ENCODE measurements around the gene P3H1.
"Not testable (repeated sequence)": the region's sequence is repeated elsewhere in the genome, so short reads cannot be mapped to it uniquely, and the experiment has no call there.

The P3H1 gene, protein sequence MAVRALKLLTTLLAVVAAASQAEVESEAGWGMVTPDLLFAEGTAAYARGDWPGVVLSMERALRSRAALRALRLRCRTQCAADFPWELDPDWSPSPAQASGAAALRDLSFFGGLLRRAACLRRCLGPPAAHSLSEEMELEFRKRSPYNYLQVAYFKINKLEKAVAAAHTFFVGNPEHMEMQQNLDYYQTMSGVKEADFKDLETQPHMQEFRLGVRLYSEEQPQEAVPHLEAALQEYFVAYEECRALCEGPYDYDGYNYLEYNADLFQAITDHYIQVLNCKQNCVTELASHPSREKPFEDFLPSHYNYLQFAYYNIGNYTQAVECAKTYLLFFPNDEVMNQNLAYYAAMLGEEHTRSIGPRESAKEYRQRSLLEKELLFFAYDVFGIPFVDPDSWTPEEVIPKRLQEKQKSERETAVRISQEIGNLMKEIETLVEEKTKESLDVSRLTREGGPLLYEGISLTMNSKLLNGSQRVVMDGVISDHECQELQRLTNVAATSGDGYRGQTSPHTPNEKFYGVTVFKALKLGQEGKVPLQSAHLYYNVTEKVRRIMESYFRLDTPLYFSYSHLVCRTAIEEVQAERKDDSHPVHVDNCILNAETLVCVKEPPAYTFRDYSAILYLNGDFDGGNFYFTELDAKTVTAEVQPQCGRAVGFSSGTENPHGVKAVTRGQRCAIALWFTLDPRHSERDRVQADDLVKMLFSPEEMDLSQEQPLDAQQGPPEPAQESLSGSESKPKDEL

DNA sequence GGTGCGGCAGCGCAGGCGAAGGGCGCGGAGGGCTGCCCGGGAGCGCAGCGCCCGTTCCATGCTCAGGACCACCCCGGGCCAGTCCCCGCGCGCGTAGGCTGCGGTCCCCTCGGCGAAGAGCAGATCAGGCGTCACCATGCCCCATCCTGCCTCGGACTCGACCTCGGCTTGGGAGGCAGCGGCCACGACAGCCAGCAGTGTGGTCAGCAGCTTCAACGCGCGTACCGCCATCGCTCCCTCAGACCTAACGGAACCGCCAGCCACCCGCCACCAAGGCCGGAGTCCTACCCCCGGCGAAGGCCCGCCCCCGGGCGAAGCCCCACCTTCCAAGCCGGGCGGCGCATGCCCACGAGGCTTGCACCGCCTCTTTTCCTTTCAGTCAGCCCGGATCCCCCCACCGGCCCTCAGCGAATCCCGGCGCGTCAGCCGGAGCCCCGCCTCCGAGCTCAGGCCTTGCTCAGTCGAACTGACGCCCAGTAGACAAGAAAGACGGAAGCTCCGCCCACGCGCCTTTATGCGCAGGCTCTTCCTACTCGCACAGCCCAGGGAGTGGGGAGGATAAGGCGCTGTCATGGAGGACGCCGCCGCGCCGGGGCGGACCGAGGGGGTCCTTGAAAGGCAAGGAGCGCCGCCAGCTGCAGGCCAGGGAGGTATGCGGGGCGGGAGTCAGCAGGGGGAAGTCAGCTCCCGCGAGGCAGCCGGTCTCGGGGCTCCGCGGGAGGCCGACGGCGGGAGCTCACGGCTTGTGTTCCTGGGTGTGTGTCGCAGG is at the start of gene P3H1, which contains the start of gene C1orf50:
Gene P3H1, minus strand, starts transcription at position 288 of the 769 bp plus-strand sequence. Its CDS starts 57 bp downstream, at position 231.
Gene C1orf50, plus strand, starts transcription at position 509 of the 769 bp plus-strand sequence. Its CDS starts 63 bp downstream, at position 572.
- DNase-seq (ENCODE audit: low spot score) = peak; percentile 100

DNA sequence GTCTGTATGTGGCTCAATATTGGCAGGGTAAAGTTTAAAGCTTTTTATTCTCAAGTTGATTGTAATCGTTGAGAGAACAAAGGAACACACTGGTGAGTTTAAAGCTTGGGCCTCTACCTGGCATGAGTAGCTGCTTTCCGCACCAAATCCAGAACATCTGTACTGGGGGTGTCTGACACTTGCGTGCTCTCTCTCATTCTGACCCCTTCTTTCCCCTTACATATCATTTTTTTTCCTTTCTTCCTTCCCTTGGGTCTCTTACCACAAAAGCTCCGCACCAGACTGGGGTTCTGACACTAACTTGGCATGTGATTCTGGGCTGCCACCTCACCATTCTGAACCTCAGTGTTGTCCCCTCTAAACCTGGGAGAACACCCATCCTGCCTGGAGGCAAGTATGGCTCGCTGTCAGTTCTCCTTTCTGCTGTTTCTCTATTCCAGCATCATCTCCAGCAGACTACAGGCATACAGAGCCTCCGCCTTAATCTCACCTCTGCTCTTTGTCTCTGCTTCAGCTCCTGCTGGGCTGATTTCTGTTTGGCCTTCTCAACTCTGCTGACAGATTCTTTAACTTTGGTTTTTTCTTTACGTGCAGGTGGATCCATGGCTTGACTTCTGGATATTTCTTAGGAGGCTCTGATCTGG is 49.2 kb upstream of the P3H1 start:
- peak; percentile 1 for DNase-seq (ENCODE audit: low spot score)

DNA sequence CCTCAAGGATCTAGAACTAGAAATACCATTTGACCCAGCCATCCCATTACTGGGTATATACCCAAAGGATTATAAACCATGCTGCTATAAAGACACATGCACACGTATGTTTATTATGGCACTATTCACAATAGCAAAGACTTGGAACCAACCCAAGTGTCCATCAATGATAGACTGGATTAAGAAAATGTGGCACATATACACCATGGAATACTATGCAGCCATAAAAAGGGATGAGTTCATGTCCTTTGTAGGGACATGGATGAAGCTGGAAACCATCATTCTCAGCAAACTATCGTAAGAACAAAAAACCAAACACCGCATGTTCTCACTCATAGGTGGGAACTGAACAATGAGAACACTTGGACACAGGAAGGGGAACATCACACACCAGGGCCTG is 48.0 kb upstream of the P3H1 start:
- not testable (repeated sequence) for DNase-seq (ENCODE audit: low spot score)

DNA sequence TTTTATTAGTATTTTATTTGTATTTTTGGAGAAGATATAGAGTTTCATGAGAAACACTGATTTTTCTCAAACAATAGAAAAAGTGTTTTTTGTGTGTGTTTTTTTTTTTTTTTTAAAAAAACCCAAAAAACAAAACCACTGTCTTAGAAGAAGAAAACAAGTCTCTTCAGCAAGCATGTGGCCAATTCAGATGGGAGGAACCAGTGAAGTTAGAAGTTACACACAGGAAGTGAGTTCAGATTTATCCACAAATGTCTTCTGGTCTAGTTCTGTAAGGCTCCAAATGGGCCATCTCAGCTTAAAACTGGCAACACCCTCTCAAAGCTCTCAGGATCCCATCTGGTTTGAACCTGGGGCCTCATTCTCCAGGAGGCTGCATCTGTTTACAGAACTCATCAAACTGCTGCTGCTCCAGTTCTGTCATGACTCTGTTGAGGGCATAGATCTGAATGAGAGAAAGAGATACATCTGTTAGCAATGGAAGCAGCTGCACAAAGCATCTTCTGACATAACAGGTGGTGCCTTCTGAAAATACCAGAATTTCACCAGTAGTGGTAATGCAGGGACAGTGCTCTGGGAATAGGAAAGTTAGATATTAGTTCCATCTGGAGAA is 40.3 kb upstream of the P3H1 start:
- DNase-seq (ENCODE audit: low spot score) = no peak

DNA sequence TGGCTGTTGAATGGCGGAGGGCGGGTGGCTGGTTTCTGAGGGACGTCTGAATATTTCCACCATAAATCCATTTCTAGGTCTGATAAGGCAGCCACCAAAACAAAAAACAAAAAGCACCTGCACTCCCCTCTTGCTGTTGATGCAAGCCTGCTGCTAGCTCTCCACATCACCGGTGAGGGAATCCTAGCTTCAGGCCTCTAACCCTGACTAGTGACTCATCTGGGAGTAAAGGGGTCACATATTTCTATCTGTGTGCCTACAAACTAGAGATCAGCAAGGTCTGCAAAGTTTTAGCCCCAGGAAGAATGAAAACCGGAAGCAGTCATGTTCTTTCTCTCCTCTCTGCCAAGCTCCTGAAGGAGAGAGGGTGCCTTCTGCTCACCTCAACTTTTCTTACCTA is 39.8 kb upstream of the P3H1 start:
- no peak for DNase-seq (ENCODE audit: low spot score)

DNA sequence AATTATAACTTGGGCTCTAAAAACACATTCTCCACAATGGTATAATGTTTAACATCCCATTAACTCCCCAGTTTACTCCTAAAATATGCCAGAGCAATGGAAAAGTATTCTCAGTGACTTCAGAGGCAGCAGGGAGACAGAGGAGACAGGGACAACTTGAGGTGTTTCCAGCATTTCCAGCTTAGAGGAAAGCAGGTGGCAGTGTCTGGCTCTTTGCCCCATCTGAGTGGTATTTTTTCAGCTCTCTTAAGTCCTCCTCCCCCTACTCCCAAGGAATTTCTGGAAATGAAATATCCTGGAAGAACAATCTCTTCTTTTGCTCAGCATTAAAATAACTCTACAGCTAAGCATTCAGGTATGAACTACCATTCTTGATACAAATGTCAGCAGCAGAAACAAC is 39.3 kb upstream of the P3H1 start:
- no peak for DNase-seq (ENCODE audit: low spot score)

DNA sequence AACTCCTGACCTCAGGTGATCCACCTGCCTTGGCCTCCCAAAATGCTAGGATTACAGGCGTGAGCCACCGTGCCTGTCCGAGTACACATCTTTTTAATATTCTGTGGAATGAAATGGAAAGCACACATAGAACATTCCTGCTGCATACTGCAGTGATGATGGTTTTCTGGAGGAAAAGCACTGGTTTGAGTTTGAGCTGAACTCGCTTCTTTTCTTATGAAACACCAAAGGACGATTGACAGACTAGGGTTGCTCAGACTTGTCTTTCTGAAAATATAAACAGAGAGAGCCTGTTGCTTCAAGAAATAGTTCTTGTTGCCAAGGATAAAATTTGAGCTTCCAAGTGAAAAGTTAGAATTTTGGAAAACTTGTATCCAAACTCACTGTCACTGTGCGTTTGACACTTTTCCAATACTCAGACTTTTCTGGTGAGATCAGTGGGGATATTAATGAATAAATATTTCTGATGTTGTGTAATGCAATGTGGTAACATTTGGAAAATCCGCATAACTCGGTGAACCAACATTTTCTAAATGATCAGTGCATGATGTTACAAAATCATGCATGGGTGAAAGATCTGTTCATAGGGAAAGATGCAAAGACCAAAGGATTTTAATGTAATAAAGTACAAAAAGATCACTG is 35.1 kb upstream of the P3H1 start:
- no peak for DNase-seq (ENCODE audit: low spot score)

DNA sequence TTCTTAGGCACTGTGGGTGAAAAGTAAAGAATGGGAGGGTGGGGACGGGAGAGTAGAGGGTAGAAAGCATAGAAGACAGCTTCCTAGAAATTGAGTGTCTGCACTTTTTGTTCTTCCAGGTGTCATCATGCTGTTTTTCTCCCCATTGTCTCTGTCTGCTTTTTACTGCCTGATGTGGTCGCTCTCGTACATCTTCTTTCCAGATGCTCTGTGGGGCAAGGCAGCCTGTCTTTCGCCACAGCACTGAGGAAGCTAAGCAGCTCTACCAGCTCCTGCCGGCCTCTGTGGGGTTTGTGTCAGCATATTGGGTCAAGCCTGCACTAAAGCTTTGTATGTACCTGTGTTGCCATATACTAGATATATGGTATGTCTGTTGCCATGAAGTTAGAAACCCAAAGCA is 31.2 kb upstream of the P3H1 start:
- no peak for DNase-seq (ENCODE audit: low spot score)

DNA sequence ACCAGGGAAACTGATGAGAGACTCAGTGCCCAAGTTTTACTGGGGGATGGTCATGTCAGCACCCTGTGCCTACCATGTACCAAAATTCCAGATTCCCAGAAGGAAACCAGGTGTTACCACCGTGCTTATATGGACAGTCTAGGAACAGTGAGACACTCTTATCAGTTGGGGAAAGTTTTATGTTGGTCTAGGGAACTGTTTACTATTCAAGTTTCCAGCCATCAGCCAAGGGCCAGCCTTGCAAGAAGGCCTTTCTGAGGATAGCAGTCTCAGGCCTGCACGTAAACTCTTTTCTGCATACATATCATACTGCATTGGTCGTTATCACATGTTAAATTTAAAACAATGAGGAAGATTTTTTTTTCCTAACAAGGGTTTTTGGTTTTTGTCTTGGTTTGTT is 30.6 kb upstream of the P3H1 start:
- no peak for DNase-seq (ENCODE audit: low spot score)

DNA sequence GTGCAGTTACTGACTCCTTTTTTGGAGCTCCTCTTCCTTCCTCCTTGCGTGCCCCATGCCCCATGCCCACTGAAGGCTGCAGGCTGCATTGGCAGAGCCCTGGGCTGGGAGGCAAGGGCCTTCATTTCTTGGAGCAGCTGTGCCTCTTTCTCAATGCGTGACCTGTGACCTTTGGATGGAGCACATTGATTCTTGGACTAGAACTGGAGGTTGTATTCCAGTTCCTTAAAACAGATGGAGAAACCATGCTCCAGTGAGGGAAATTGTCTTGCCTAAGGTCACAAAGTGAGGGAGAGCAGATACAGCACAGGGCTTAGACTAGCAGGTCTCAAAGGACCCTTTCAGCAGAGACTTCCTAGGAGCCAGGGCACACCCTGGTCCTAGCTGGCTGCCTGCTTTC is 27.0 kb upstream of the P3H1 start:
- DNase-seq (ENCODE audit: low spot score) = no peak

DNA sequence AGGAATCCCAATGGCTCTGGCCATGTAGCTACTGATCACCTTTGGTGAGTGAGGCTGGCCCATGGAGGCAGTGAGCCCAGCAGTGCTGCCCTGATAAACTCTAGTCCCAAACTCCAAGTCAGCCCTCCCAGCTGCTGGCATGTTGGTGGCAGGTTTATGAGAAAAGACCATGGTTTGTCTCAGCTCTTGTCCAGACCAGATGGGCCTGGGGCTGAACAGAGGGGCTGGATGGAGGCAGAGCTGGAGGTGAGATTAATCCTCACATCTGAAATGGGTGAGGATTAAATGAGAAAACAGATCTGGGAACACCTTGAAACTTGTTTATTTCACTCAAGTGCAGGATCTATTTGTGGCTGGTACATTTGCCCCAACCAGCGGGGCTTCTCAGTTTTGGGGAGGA is 21.2 kb upstream of the P3H1 start:
- no peak for DNase-seq (ENCODE audit: low spot score)

DNA sequence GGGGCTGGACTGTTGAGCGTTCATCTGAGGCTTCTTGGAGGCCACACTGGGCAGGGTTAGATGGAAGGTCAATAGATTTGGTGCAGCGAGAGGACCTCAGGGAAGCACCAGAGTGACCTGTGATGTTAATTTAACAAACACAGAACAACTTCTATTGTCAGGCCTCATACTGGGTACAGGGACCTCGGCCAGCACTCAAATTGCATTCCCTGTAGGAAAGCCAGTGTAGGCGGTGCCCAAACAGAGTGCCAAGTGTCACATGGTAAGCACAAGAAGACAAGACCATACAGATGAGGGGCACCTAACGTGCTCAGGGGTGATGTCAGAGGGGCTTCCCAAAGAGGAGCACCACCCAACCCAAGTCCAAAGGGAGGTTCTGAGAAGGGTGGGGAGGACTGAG is 19.3 kb upstream of the P3H1 start:
- no peak for DNase-seq (ENCODE audit: low spot score)

DNA sequence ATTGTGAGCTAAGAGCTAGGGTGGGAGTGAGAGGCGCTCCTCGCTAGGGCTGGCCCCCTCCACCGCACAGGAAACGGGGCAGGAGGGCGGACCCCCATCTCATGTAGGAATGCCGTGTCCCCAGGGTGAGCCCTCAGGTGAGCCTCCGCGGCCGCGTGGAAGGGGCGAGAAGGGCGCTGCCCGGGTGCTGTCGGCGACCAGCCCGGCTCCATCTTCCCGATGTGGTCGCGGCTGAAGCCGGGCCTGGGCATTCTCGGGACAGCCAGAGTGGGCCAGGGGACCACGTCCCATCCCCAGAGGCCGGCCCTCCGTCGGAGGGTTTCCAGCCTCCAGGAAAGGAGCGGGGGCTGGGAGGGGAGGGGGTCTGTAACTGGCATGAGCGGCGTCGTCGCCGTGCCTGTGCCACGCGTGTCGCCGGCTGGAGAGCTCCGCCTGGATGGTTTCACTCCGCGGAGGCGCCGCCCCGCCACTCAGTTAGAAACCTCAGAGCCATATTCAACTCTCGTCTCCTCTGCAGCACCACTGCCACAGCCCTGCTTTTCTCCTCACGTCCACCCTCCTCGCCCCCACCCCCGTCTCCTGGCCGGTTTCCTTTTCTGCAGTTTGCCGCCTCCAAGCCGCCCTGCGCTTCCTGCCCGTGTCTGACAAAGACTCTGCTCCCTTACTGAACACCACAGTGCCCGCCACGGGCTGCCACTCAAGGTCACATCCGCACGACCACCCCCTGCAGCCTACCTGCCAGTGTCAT is 18.3 kb upstream of the P3H1 start, which contains the start of gene TMEM269:
Gene TMEM269, plus strand, starts transcription at position 46 of the 748 bp plus-strand sequence. CDS start 4,903 bp downstream, outside the sequence.
- peak; percentile 20 for DNase-seq (ENCODE audit: low spot score)

DNA sequence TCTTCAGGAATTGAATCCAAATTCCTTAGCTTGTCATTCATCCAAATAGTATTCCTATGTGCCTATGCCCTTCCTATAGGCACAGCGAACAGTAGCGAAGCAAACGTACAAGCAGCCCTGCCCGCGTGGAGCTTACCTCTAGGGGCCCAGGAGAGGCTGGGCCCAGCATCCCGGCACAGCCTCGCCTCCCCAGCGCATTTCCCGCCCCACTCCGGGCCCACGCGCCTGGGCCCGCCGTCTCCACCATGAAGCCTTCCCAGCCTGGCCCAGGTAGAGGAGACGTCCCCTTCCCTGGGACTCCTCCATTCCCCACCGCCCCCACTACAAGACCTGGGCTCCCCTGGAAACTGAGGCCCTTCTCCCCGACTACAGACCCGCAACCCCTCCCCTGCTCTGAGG is 17.7 kb upstream of the P3H1 start:
- DNase-seq (ENCODE audit: low spot score) = no peak

DNA sequence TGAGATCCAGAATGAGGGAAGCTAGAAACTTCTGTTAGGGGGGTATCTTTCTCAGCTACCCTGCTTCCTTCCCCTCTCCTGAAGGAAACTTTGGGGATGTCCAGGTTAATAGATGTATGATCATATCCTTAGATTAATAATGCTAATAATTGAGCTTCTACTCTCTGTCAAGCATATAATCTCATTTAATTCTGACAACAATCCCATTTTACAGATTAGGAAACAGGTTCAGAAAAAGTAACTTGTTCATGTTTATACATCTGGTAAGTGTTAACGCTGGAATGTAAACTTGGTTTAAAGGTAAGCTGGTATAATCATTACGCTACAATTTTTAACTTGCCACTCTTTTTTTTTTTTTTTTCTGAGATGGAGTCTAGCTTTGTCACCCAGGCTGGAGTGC is 16.3 kb upstream of the P3H1 start:
- no peak for DNase-seq (ENCODE audit: low spot score)

DNA sequence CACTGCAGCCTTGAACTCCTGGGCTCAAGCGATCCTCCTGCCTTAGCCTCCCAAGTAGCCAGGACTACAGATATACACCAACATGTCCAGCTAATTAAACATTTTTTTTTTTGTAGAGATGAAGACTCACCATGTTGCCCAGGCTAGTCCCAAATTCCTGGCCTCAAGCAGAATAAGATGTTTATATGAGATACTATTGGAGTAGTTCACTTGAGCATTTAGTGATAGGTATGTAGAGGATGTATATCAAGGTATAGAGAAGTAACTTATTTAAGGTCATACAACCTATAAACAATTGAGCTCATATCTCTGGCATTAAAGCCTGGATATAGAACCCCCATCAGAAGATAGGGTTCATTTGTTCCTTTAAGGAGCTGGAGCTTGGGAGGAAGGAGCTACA is 13.3 kb upstream of the P3H1 start:
- DNase-seq (ENCODE audit: low spot score) = no peak

DNA sequence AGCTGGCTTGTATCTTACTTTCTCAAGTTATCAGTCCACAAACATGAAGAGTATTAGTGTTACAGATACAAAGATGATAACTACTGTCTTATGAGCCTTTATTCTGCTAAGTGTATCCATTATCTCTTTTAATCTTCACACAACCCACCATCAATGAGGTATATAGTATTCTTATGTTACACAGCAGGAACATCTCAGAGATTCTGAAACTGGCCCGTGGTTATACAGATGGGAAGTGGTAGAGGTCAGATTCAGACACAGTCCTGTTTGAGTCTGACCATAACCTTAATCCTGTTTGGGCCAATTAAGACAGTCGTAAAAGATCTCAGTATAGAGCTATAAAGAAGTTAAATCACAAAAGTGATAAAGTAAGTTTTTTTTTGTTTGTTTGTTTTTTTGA is 12.9 kb upstream of the P3H1 start:
- no peak for DNase-seq (ENCODE audit: low spot score)

DNA sequence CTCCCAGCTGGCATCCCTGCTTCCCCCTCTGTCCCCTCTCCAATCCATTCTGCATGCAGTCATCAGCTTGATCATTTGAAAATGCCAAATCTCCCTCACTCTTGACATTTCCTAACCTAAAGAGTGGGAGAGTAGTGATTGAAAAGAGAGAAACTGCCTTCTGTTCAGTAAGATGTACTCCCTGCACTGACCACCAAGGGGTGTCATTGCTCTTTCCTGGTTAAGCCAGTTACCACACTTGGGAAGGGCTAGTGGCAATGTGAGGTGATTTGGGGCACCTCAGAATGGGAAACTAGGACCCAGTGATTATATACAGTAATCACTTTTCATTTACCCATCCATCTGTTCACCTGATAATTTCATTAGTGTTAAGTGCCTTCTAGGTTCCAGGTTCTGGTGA is 11.0 kb upstream of the P3H1 start:
- DNase-seq (ENCODE audit: low spot score) = peak; percentile 26

DNA sequence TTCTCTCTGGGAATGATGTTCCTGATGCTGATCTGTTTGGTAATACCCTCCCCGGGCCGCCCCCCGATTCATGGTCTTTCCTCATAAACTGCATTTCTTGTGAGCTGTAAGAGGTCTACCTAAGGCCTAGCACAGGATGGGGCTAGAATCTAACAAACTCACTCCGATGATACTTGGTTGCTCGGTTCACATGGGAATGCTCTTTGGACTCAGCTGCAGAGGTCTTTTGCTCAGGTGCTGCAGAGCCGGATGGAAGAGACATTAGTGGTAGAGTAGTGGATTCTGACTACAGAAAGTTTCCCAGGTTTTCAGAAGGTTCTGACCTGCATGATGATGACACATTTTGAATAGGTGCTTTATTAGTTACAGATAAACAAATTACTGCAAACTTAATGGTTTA is 9.7 kb upstream of the P3H1 start:
- DNase-seq (ENCODE audit: low spot score) = no peak

DNA sequence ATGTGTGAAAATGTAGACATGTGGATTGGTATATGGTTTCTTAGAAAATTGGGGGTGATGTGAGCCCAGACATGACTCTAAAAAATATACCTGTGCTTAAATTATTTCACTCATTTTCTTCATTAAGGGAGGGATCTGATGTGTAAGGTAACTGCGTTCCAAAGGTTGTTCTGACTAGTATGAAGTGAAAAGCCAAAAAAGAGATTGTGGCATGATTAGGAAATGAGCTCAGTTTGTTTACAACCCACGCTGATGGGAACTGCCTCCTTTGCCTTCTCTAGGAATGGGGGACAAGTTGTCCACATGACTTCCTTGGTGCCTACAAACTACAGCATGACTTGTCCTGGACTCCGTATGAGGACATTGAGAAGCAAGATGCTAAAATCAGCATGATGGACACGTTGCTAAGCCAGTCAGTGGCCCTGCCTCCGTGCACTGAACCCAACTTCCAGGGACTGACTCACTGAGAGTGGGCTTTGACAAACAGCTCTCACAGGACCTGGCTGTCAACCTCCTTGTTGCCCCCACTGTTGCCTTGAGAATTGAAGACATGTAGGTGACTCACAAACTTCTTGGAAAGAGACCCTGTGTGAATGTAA is 8.2 kb upstream of the P3H1 start:
- no peak for DNase-seq (ENCODE audit: low spot score)
